ENCODE data around the gene C1QA. TPM values are rescaled to one million over a fixed set of nuclear protein-coding genes. Genes with fewer than 3 reads are reported as not detected.

The C1QA gene
- polyA plus RNA-seq, 1 experiment, result not detected

DNA sequence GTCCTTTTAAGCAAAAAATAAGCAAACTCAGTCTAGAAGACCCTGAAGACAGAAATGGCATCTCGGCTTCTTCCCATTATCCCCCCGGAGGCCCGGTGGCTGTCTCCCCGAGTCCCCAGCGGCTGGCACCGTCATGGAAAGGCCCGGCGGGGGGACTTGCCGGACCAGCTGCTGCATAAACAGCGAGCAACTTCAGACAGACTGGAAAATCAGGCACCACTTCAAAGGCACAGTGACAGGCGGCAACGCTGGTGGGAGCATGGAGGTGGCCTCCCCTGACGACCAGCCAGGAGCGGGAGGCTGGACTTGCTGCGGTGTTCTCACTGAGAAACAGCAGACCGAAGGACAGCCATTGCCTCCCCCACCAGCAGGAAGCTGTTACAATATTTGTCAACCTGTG lies 18.4 kb upstream of the C1QA start:
- ChIA-PET CTCF (no interaction called here), POLR2A (no interaction called here)
- Histone ChIP-seq H3K4me3 (ENCODE audit: low read depth, low read length) (no peak overlapping the region), H3K36me3 (ENCODE audit: control insufficient read depth, insufficient read depth, low read length) (no peaks in the 10 kb centered on the region), H3K27me3 (ENCODE audit: control insufficient read depth, insufficient read depth, low read length) (peaks cover 17% of the 10 kb centered on the region)
- no peak for DNase-seq (ENCODE audit: low read depth)
- TF ChIP-seq, protein P1, sequence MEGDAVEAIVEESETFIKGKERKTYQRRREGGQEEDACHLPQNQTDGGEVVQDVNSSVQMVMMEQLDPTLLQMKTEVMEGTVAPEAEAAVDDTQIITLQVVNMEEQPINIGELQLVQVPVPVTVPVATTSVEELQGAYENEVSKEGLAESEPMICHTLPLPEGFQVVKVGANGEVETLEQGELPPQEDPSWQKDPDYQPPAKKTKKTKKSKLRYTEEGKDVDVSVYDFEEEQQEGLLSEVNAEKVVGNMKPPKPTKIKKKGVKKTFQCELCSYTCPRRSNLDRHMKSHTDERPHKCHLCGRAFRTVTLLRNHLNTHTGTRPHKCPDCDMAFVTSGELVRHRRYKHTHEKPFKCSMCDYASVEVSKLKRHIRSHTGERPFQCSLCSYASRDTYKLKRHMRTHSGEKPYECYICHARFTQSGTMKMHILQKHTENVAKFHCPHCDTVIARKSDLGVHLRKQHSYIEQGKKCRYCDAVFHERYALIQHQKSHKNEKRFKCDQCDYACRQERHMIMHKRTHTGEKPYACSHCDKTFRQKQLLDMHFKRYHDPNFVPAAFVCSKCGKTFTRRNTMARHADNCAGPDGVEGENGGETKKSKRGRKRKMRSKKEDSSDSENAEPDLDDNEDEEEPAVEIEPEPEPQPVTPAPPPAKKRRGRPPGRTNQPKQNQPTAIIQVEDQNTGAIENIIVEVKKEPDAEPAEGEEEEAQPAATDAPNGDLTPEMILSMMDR (IDR thresholded peaks at IDR 0.05; ENCODE audit: insufficient read depth, low read depth, low read length), result no peak

DNA sequence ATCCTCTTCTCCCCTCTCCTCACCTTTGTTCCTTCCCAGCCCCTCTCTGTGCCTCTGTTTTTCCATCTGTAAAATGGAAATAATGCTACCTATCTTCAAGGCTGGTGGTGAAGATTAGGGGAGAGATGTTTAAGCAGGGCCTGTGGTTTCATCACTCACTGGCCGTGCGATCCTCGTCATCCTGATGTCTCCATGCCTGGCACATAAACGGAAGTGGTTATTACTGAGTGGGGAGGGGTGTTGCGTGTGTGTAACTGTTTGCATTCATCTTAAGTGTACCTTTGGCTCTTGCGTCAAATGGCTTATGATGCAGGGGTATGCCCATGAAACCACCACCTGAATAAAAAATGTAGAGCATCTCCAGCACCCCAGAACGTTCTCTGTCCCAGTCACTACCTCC lies 17.2 kb upstream of the C1QA start:
- TF ChIP-seq, protein P1 (IDR thresholded peaks at IDR 0.05; ENCODE audit: insufficient read depth, low read depth, low read length), result no peak
- DNase-seq (ENCODE audit: low read depth), result no peak
- Histone ChIP-seq H3K36me3 (ENCODE audit: control insufficient read depth, insufficient read depth, low read length) (no peaks in the 10 kb centered on the region), H3K27me3 (ENCODE audit: control insufficient read depth, insufficient read depth, low read length) (peaks cover 19% of the 10 kb centered on the region), H3K4me3 (ENCODE audit: low read depth, low read length) (no peak overlapping the region)
- CTCF ChIA-PET, result no interaction called here
- POLR2A ChIA-PET, result no interaction called here

DNA sequence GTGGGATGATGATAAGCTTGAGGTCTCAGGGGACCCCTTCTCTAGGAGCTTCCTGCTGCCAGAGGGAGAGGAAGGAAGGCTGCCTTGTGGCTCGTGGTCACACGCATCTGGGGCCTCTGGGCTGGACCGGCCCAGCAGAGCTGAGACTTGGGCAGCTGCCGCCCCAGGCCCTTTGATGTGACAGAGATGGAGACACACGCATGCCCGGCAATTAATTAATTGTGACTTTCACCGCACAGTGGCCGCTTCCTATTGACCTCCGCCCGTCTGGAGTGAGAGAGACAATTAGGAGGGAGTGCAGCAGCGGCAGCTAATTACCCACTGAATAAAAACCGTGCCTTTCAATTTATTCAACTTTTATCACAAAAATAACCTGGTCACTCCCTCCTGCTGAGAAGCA lies 16.6 kb upstream of the C1QA start:
- no peaks in the 10 kb centered on the region for H3K36me3 ChIP-seq (ENCODE audit: control insufficient read depth, insufficient read depth, low read length)
- DNase-seq (ENCODE audit: low read depth), result no peak
- POLR2A ChIA-PET, result no interaction called here
- peaks cover 19% of the 10 kb centered on the region for H3K27me3 ChIP-seq (ENCODE audit: control insufficient read depth, insufficient read depth, low read length)
- TF ChIP-seq, protein P1 (IDR thresholded peaks at IDR 0.05; ENCODE audit: insufficient read depth, low read depth, low read length), result no peak
- H3K4me3 ChIP-seq (ENCODE audit: low read depth, low read length), result no peak overlapping the region
- CTCF ChIA-PET, result no interaction called here

DNA sequence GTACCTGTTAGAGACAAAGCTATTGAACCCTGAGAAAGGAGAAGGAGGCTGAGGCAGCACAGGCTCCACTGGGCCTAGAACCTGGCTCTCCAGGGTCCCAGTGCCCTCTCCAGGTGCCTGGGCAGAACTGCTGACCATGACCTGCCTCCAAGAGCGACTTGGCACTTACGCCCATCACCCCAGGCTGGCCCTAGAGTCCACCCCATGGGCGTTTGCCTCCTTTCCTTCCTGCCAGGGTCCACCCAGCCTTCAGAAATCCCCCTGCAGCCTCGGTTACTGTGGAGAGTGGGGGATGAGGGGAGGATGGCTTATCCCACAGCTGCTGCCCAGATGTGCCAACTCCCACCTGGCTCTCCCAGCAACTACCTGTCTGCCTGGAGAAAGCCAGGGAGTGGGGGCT lies 14.7 kb upstream of the C1QA start:
- Histone ChIP-seq H3K36me3 (ENCODE audit: control insufficient read depth, insufficient read depth, low read length) (no peaks in the 10 kb centered on the region), H3K4me3 (ENCODE audit: low read depth, low read length) (no peak overlapping the region), H3K27me3 (ENCODE audit: control insufficient read depth, insufficient read depth, low read length) (peaks cover 18% of the 10 kb centered on the region)
- TF ChIP-seq, protein P1 (IDR thresholded peaks at IDR 0.05; ENCODE audit: insufficient read depth, low read depth, low read length), result no peak
- ChIA-PET POLR2A (no interaction called here), CTCF (no interaction called here)
- no peak for DNase-seq (ENCODE audit: low read depth)

DNA sequence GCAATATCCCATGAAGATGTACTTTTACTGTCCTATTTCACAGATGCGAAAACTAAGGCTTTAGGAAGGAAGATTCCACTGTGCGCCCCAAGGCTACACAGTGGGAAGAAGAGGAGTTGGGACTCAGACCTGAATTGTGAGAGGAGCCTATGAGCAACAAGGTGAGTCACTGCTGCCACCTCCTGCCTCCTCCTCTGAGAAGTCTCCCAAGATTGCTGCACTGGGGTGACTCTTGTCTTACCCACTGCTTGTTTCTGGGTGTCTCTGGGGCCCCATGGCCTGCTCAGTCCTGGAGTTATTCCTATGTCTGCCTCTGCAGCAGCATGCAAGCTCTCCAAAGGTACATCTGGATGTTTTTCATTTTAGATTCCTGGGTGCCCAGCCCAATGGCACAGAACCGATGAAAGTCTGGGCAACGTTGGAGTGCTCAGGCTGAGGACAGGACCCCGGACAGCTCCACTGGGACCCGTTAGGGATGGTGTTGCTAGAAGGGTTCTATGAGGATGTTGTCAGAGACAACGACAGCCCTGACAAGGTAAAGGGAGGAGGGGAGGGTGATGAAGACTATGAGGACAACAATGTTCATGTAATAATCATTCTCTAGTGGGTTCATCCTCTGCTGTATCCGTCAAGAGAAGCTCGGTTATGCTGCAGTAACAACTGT lies 11.0 kb upstream of the C1QA start:
- ChIA-PET POLR2A (no interaction called here), CTCF (interaction anchor here (2.3 kb wide), 1 partner anchor 16 kb away, joined by 7 read pairs; no protein-coding TSS in a partner anchor)
- Histone ChIP-seq H3K36me3 (ENCODE audit: control insufficient read depth, insufficient read depth, low read length) (no peaks in the 10 kb centered on the region), H3K27me3 (ENCODE audit: control insufficient read depth, insufficient read depth, low read length) (peaks cover 9% of the 10 kb centered on the region), H3K4me3 (ENCODE audit: low read depth, low read length) (no peak overlapping the region)
- TF ChIP-seq, protein P1 (IDR thresholded peaks at IDR 0.05; ENCODE audit: insufficient read depth, low read depth, low read length), result no peak
- no peak for DNase-seq (ENCODE audit: low read depth)
